Measurements from ENCODE around the gene TEKT5. TPM values are rescaled to one million over a fixed set of nuclear protein-coding genes. Genes with fewer than 3 reads are reported as not detected.

TEKT5 gene
- total and polyA plus RNA-seq, 9 of the 15 experiments (the other 6 are each of a cell fraction or from before 2014, with no cell fraction given): 0.10 to 0.19 TPM; not detected in 7

- H3K4me2 ChIP-seq (ENCODE audit: insufficient read depth, low read length): no peak overlapping the region
- BruUV-seq (replicated peaks): no TSS peak
- WGBS (ENCODE audit: insufficient coverage, low coverage, missing lambda C conversion rate): 2% methylated on average over 6 of the region's 6 CpGs
- no peak overlapping the region for H3K27ac ChIP-seq (ENCODE audit: extremely low read depth, low read depth, low read length)
- no peak overlapping the region for H3K4me3 ChIP-seq
- no peaks in the 10 kb centered on the region; a peak in 1 of 5 replicates for H3K4me1 ChIP-seq (replicated peaks in 1 of 2; ENCODE audit: control insufficient read depth in 2 of 2, insufficient read depth in 2 of 2, low read length in 2 of 2)
- in situ Hi-C loops (cut with MboI): no loop called here
- no peak for TF ChIP-seq ARNT (IDR thresholded peaks at IDR 0.05)
- TF ChIP-seq NR2C1 (IDR thresholded peaks at IDR 0.05): no peak
- TF ChIP-seq NR2C1 (tag; IDR thresholded peaks at IDR 0.05): no peak
- no peak for TF ChIP-seq BCL6 (CRISPR knock-in tag; IDR thresholded peaks at IDR 0.05)
- no peak for TF ChIP-seq ZBTB1 (CRISPR knock-in tag; IDR thresholded peaks at IDR 0.05; ENCODE audit: borderline replicate concordance, low read depth)
- no peak for TF ChIP-seq ZNF77 (CRISPR knock-in tag; IDR thresholded peaks at IDR 0.05)
- TF ChIP-seq CEBPG (CRISPR knock-in tag; IDR thresholded peaks at IDR 0.05): no peak
- no peak for TF ChIP-seq CEBPG (tag; conservative IDR thresholded peaks at IDR 0.05 in 1 of 2, IDR thresholded peaks at IDR 0.05 in 1 of 2)
- TF ChIP-seq SRSF1 (IDR thresholded peaks at IDR 0.05; ENCODE audit: low read depth, low read length): no peak
- no peak for TF ChIP-seq RBM34 (IDR thresholded peaks at IDR 0.05; ENCODE audit: borderline replicate concordance, insufficient read depth, low read length)
- no peak for TF ChIP-seq CEBPB (tag; IDR thresholded peaks at IDR 0.05)
- TF ChIP-seq ZNF347 (CRISPR knock-in tag; IDR thresholded peaks at IDR 0.05; ENCODE audit: low read depth): no peak
- no peak for TF ChIP-seq HMBOX1 (IDR thresholded peaks at IDR 0.05)
- TF ChIP-seq NCOA4 (IDR thresholded peaks at IDR 0.05; ENCODE audit: partially characterized antibody): no peak
- no peak for TF ChIP-seq SNIP1 (IDR thresholded peaks at IDR 0.05; ENCODE audit: low read depth)
- no peak overlapping the region for H2AFZ ChIP-seq (ENCODE audit: low read depth, low read length)
- intact Hi-C loops (cut with micrococcal nuclease): no loop called here
- no peak for ATAC-seq
- DNase-seq (ENCODE audit: extremely low read depth in 1 of 4, low spot score in 3 of 4): no peak
- ChIA-PET POLR2A (interaction anchor here (0.6 to 1.4 kb wide), 2 partner anchors 11 to 139 kb away, joined by 4 read pairs; no protein-coding TSS in a partner anchor), CTCF (ENCODE audit: low intra/inter-chr PET ratio) (no interaction called here)
- no peaks in the 10 kb centered on the region for H3K36me3 ChIP-seq (ENCODE audit: control insufficient read depth, insufficient read depth, low read length)
- H3K9ac ChIP-seq (ENCODE audit: insufficient read depth in 1 of 2, low read depth in 2 of 2, low read length in 2 of 2): no peak overlapping the region
- no peak for FAIRE-seq
- peaks cover 5% of the 10 kb centered on the region; the same call in 1 of the 2 replicates for H4K20me1 ChIP-seq (replicated peaks; ENCODE audit: control insufficient read depth, insufficient read depth, low read length)
- H3K27me3 ChIP-seq (ENCODE audit: control insufficient read depth in 2 of 2, insufficient read depth in 2 of 2, low read length in 2 of 2): peaks cover 26 to 57% of the 10 kb centered on the region in 2 experiments; a peak in 4 of 5 replicates
- H3K79me2 ChIP-seq (ENCODE audit: control insufficient read depth, insufficient read depth, low read length): no peaks in the 10 kb centered on the region
- no peaks in the 10 kb centered on the region for H3K9me3 ChIP-seq (replicated peaks; ENCODE audit: control insufficient read depth, insufficient read depth, low read depth, low read length)
- H3K9me1 ChIP-seq (ENCODE audit: control insufficient read depth, insufficient read depth, low read length): no peaks in the 10 kb centered on the region
Measured at GRCh38 chr16:10606607-10607006, 88.1 kb downstream of the TEKT5 start.
